SK-N-SH treated with all-trans-retinoic acid at 6 μM for 48 hours (cell line): ENCODE results near the gene KDM4C.

Experiments
- ATAC-seq: fragments of 200-7000 bp; cut with Tn5 transposase; 3 replicates; pipeline ENCODE4 v1.9.1; 2020; ENCODE audit warnings: mild to moderate bottlenecking, moderate library complexity
- ARNTL ChIP-seq: fragments of 450-650 bp; formaldehyde crosslinking; IDR thresholded peaks from 2 replicates; pipeline ENCODE4 v1.5.0; 2020; ENCODE audit warnings: low read depth, mild to moderate bottlenecking, moderate library complexity, borderline replicate concordance
- BACH2 ChIP-seq: fragments of 250-450 bp; sonication (Bioruptor Pico); IDR thresholded peaks from 2 replicates; pipeline ENCODE4 v1.9.0; 2021; ENCODE audit warnings: mild to moderate bottlenecking, borderline replicate concordance
- CREB5 ChIP-seq: fragments of 250-450 bp; sonication (Bioruptor Pico); IDR thresholded peaks from 2 replicates; pipeline ENCODE4 v1.5.1; 2020; ENCODE audit warnings: low read depth, mild to moderate bottlenecking, moderate library complexity
- CSDC2 ChIP-seq: fragments of 250-450 bp; sonication (Bioruptor Pico); IDR thresholded peaks from 2 replicates; pipeline ENCODE4 v1.5.0; 2020; ENCODE audit warnings: mild to moderate bottlenecking, moderate library complexity
- CSRNP3 ChIP-seq: fragments of 250-450 bp; sonication (Bioruptor Pico); IDR thresholded peaks from 2 replicates; pipeline ENCODE4 v1.5.1; 2021; ENCODE audit warnings: mild to moderate bottlenecking, moderate library complexity
- ESRRG ChIP-seq: fragments of 250-450 bp; sonication (Bioruptor Pico); IDR thresholded peaks from 2 replicates; pipeline ENCODE4 v1.6.1; 2021; ENCODE audit warnings: mild to moderate bottlenecking
- GLIS3 ChIP-seq: fragments of 250-450 bp; sonication (Bioruptor Pico); IDR thresholded peaks from 2 replicates; pipeline ENCODE4 v1.5.0; 2020; ENCODE audit warnings: mild to moderate bottlenecking, moderate library complexity
- ISL1 ChIP-seq: fragments of 250-450 bp; sonication (Bioruptor Pico); IDR thresholded peaks from 2 replicates; pipeline ENCODE4 v2.1.2; 2022; ENCODE audit warnings: mild to moderate bottlenecking, moderate library complexity
- OSR1 ChIP-seq: fragments of 250-450 bp; sonication (Bioruptor Pico); IDR thresholded peaks from 2 replicates; pipeline ENCODE4 v1.8.0; 2022; ENCODE audit warnings: moderate library complexity, mild to moderate bottlenecking, inconsistent platforms
- PATZ1 ChIP-seq: fragments of 250-450 bp; sonication (Bioruptor Pico); IDR thresholded peaks from 2 replicates; pipeline ENCODE4 v1.8.0; 2020; ENCODE audit warnings: mild to moderate bottlenecking, moderate library complexity, borderline replicate concordance
- POU6F1 ChIP-seq: fragments of 250-450 bp; sonication (Bioruptor Pico); IDR thresholded peaks from 2 replicates; pipeline ENCODE4 v1.8.0; 2021; ENCODE audit warnings: low read depth, mild to moderate bottlenecking, moderate library complexity, borderline replicate concordance
- PPARA ChIP-seq: fragments of 250-450 bp; sonication (Bioruptor Pico); IDR thresholded peaks from 2 replicates; pipeline ENCODE4 v1.5.0; 2020; ENCODE audit warnings: mild to moderate bottlenecking, borderline replicate concordance
- RARB ChIP-seq: fragments of 250-450 bp; sonication (Bioruptor Pico); IDR thresholded peaks from 2 replicates; pipeline ENCODE4 v1.8.0; 2021; ENCODE audit warnings: mild to moderate bottlenecking, moderate library complexity
- SNAI2 ChIP-seq: fragments of 250-450 bp; sonication (Bioruptor Pico); IDR thresholded peaks from 2 replicates; pipeline ENCODE4 v1.5.0; 2020; ENCODE audit warnings: mild to moderate bottlenecking, moderate library complexity
- TCF4 ChIP-seq: fragments of 250-450 bp; sonication (Bioruptor Pico); IDR thresholded peaks from 2 replicates; pipeline ENCODE4 v1.8.0; 2021; ENCODE audit warnings: mild to moderate bottlenecking, moderate library complexity, borderline replicate concordance
- TOX ChIP-seq: fragments of 250-450 bp; sonication (Bioruptor Pico); IDR thresholded peaks from 2 replicates; pipeline ENCODE4 v1.8.0; 2021; ENCODE audit warnings: mild to moderate bottlenecking, moderate library complexity, borderline replicate concordance
- TSHZ2 ChIP-seq: fragments of 250-450 bp; sonication (Bioruptor Pico); IDR thresholded peaks from 2 replicates; pipeline ENCODE4 v1.5.0; 2020; ENCODE audit warnings: mild to moderate bottlenecking, moderate library complexity
- ZC3H10 ChIP-seq: fragments of 250-450 bp; sonication (Bioruptor Pico); IDR thresholded peaks from 2 replicates; pipeline ENCODE4 v1.5.1; 2021; ENCODE audit warnings: mild to moderate bottlenecking, moderate library complexity
- ZFP3 ChIP-seq: fragments of 250-450 bp; sonication (Bioruptor Pico); IDR thresholded peaks from 2 replicates; pipeline ENCODE4 v1.5.0; 2020; ENCODE audit warnings: mild to moderate bottlenecking, moderate library complexity
- ZNF565 ChIP-seq: fragments of 450-650 bp; formaldehyde crosslinking; conservative IDR thresholded peaks from 2 replicates; pipeline ENCODE4 v1.5.0; 2020; ENCODE audit warnings: low read depth, mild to moderate bottlenecking, moderate library complexity

KDM4C gene

GRCh38 chr9:7086389-7086788 lies 328.6 kb downstream of the KDM4C start:
- ATAC-seq, result no peak
- TF ChIP-seq PATZ1 (CRISPR knock-in tag), result no peak
- TF ChIP-seq CSDC2 (CRISPR knock-in tag), result no peak
- TF ChIP-seq ISL1, result no peak

GRCh38 chr9:7088611-7089010 lies 330.8 kb downstream of the KDM4C start:
- ATAC-seq, result no peak

GRCh38 chr9:7089406-7090193 lies 331.8 kb downstream of the KDM4C start:
- ATAC-seq, result no peak
- TF ChIP-seq RARB (CRISPR knock-in tag) (no peak), ESRRG (CRISPR knock-in tag) (no peak), TSHZ2 (CRISPR knock-in tag) (no peak), BACH2 (CRISPR knock-in tag) (no peak), PPARA (no peak), ZFP3 (CRISPR knock-in tag) (no peak), ARNTL (no peak), ZNF565 (CRISPR knock-in tag) (no peak), ZC3H10 (no peak), CREB5 (no peak), POU6F1 (CRISPR knock-in tag) (no peak), OSR1 (CRISPR knock-in tag) (no peak), TCF4 (CRISPR knock-in tag) (no peak), SNAI2 (CRISPR knock-in tag) (no peak)

More at GRCh38 chr9:7088611-7089010, 330.8 kb downstream of the KDM4C start:
- TF ChIP-seq TSHZ2 (CRISPR knock-in tag), result no peak
- no peak for TF ChIP-seq CSDC2 (CRISPR knock-in tag)
- TF ChIP-seq ESRRG (CRISPR knock-in tag), result no peak
- TF ChIP-seq TOX (CRISPR knock-in tag), result no peak
- TF ChIP-seq CSRNP3 (CRISPR knock-in tag), result no peak
- TF ChIP-seq ARNTL, result no peak
- TF ChIP-seq GLIS3 (CRISPR knock-in tag), result no peak
